Endothelial cell of umbilical vein (primary cell): ENCODE data around the gene HACE1.

Source experiments
- EZH2 ChIP-seq: IDR thresholded peaks from 2 replicates; pipeline ENCODE4 v1.6.1; 2012; ENCODE audit warnings: borderline replicate concordance, low read depth, mild to moderate bottlenecking, moderate library complexity, low read length, inconsistent platforms; ENCODE audit not compliant: severe bottlenecking
- FOS ChIP-seq: IDR thresholded peaks from 2 replicates; pipeline ENCODE4 v1.6.1; 2011; ENCODE audit warnings: mild to moderate bottlenecking, low read length, moderate library complexity, borderline replicate concordance; ENCODE audit not compliant: insufficient read depth
- JUN ChIP-seq: IDR thresholded peaks from 2 replicates; pipeline ENCODE4 v1.6.1; 2011; ENCODE audit warnings: borderline replicate concordance, low read depth; ENCODE audit not compliant: insufficient read length, insufficient read depth
- MAX ChIP-seq: IDR thresholded peaks from 2 replicates; pipeline ENCODE4 v1.6.1; 2011; ENCODE audit not compliant: insufficient read depth, insufficient read length
- MYC ChIP-seq: IDR thresholded peaks from one replicate; pipeline ENCODE4 v1.6.1; 2011; ENCODE audit warnings: mild to moderate bottlenecking, low read depth, low read length
- POLR2A ChIP-seq: IDR thresholded peaks from 2 replicates; pipeline ENCODE4 v1.6.1; 2012; ENCODE audit warnings: low read depth, mild to moderate bottlenecking, control low read depth, low read length
- POLR2AphosphoS5 ChIP-seq: IDR thresholded peaks from 2 replicates; pipeline ENCODE4 v1.6.1; 2012; ENCODE audit warnings: low read depth, mild to moderate bottlenecking, control low read depth, low read length, moderate library complexity; ENCODE audit not compliant: insufficient read depth
- TF ChIP-seq, protein P1 (sequence below), 2 donors: IDR thresholded peaks; 1 replicate in 1 of 2; 2 replicates in 1 of 2; pipeline ENCODE4 v1.5.1; 2011; ENCODE audit warnings: low read length in 2 of 2, mild to moderate bottlenecking in 2 of 2, moderate library complexity in 2 of 2, control low read depth in 1 of 2, inconsistent platforms in 1 of 2, low read depth in 1 of 2; ENCODE audit not compliant: insufficient read depth in 1 of 2; ENCODE audit errors: extremely low read depth in 1 of 2

GRCh38 chr6:104728448-104728847, 131.3 kb downstream of the HACE1 start:
- TF ChIP-seq, protein P1, sequence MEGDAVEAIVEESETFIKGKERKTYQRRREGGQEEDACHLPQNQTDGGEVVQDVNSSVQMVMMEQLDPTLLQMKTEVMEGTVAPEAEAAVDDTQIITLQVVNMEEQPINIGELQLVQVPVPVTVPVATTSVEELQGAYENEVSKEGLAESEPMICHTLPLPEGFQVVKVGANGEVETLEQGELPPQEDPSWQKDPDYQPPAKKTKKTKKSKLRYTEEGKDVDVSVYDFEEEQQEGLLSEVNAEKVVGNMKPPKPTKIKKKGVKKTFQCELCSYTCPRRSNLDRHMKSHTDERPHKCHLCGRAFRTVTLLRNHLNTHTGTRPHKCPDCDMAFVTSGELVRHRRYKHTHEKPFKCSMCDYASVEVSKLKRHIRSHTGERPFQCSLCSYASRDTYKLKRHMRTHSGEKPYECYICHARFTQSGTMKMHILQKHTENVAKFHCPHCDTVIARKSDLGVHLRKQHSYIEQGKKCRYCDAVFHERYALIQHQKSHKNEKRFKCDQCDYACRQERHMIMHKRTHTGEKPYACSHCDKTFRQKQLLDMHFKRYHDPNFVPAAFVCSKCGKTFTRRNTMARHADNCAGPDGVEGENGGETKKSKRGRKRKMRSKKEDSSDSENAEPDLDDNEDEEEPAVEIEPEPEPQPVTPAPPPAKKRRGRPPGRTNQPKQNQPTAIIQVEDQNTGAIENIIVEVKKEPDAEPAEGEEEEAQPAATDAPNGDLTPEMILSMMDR (IDR thresholded peaks at IDR 0.05; ENCODE audit: extremely low read depth in 1 of 2, insufficient read depth in 1 of 2, low read depth in 1 of 2, low read length in 2 of 2): no peak
- TF ChIP-seq POLR2A: no peak
- no peak for TF ChIP-seq FOS
- TF ChIP-seq MAX: no peak
- no peak for TF ChIP-seq EZH2
- no peak for TF ChIP-seq POLR2AphosphoS5
- TF ChIP-seq JUN: no peak
- no peak for TF ChIP-seq MYC
